Measurements from ENCODE around the gene RNF166. TPM values are rescaled to one million over a fixed set of nuclear protein-coding genes. Genes with fewer than 3 reads are reported as not detected.

Gene RNF166
- total and polyA plus RNA-seq, 2 of the 13 experiments (the other 11 are each of a cell fraction or from before 2014, with no cell fraction given) = 21.4 to 23.0 TPM

GRCh38 chr16:88686439-88687253, 19.6 kb downstream of the RNF166 start, which contains the start of gene SNAI3 (continued):
- TF ChIP-seq E2F2 (CRISPR knock-in tag; IDR thresholded peaks at IDR 0.05; ENCODE audit: borderline replicate concordance) (0 out of 2 replicates have a peak, but pooled peaks have one; percentile 30), NFKB2 (CRISPR knock-in tag; IDR thresholded peaks at IDR 0.05; ENCODE audit: borderline replicate concordance) (peak; percentile 84; the same call in 1 of the 2 replicates), TBX2 (CRISPR knock-in tag; IDR thresholded peaks at IDR 0.05; ENCODE audit: borderline replicate concordance) (peak; percentile 56; the same call in 1 of the 2 replicates), PATZ1 (CRISPR knock-in tag; IDR thresholded peaks at IDR 0.05) (peak; percentile 69), ZGPAT (CRISPR knock-in tag; IDR thresholded peaks at IDR 0.05) (peak; percentile 76), MTF2 (CRISPR knock-in tag; IDR thresholded peaks at IDR 0.05; ENCODE audit: borderline replicate concordance) (0 out of 2 replicates have a peak, but pooled peaks have one; percentile 36), YEATS2 (CRISPR knock-in tag; IDR thresholded peaks at IDR 0.05; ENCODE audit: borderline replicate concordance) (no peak; the same call in 1 of the 2 replicates), ZMYM2 (CRISPR knock-in tag; IDR thresholded peaks at IDR 0.05) (no peak), HDAC1 (CRISPR knock-in tag; IDR thresholded peaks at IDR 0.05) (peak; percentile 74; the same call in 1 of the 2 replicates), ZNF567 (CRISPR knock-in tag; IDR thresholded peaks at IDR 0.05; ENCODE audit: borderline replicate concordance) (0 out of 2 replicates have a peak, but pooled peaks have one; percentile 67), ELF3 (CRISPR knock-in tag; IDR thresholded peaks at IDR 0.05) (0 out of 2 replicates have a peak, but pooled peaks have one; percentile 17), ZNF501 (CRISPR knock-in tag; IDR thresholded peaks at IDR 0.05) (peak; percentile 10; the same call in 1 of the 2 replicates), TCF12 (IDR thresholded peaks at IDR 0.05) (no peak), TCF12 (CRISPR knock-in tag; IDR thresholded peaks at IDR 0.05) (peak; percentile 18; the same call in 1 of the 2 replicates), ZNF710 (CRISPR knock-in tag; IDR thresholded peaks at IDR 0.05; ENCODE audit: borderline replicate concordance) (no peak), ETV6 (CRISPR knock-in tag; conservative IDR thresholded peaks at IDR 0.05) (0 out of 2 replicates have a peak, but pooled peaks have one; percentile 33), HMGXB4 (CRISPR knock-in tag; IDR thresholded peaks at IDR 0.05; ENCODE audit: borderline replicate concordance in 1 of 2, low read depth in 1 of 2) (peak; percentile 36 to 42; a peak in 2 of 4 replicates), EP300 (IDR thresholded peaks at IDR 0.05; ENCODE audit: low read depth in 2 of 2, low read length in 2 of 2) (no peak), EP300 (CRISPR knock-in tag; IDR thresholded peaks at IDR 0.05; ENCODE audit: borderline replicate concordance) (no peak)
